Esophagus squamous epithelium (tissue), 5 donors: Measurements from ENCODE around the gene OLFML1. TPM values are rescaled to one million over a fixed set of nuclear protein-coding genes. Genes with fewer than 3 reads are reported as not detected.

Experiments used
- DNase-seq: peaks from one replicate; lab custom pipeline; 2025; lab: John Stamatoyannopoulos, UW
- H3K27ac ChIP-seq, 4 donors: fragments of 200-600 bp; sonication (generic); one replicate each; pipeline ENCODE4 v1.5.1; 2016 to 2019; ENCODE audit warnings: mild to moderate bottlenecking in 1 of 4
- H3K27me3 ChIP-seq, 4 donors: fragments of 200-600 bp; sonication (generic); 1 replicate in 3 of 4; 2 replicates in 1 of 4; pipeline versions ENCODE4 v1.5.1 to v1.6.0; 2017 to 2021; ENCODE audit warnings: antibody characterized with exemption in 1 of 4
- H3K36me3 ChIP-seq, 3 donors: fragments of 200-600 bp; sonication (generic); one replicate each; pipeline ENCODE4 v1.5.1; 2016 to 2019
- H3K4me1 ChIP-seq, 3 donors: fragments of 200-600 bp; sonication (generic); one replicate each; pipeline ENCODE4 v1.5.1; 2017 to 2019
- H3K4me3 ChIP-seq, 4 donors: fragments of 200-600 bp; sonication (generic); 1 replicate in 3 of 4; 2 replicates in 1 of 4; pipeline ENCODE4 v1.5.1; 2016 to 2019; ENCODE audit warnings: mild to moderate bottlenecking in 2 of 4, moderate library complexity in 1 of 4
- H3K9me3 ChIP-seq, 3 donors: fragments of 200-600 bp; sonication (generic); one replicate each; pipeline ENCODE4 v1.5.1; 2016 to 2019
- CTCF ChIP-seq, 6 experiments: fragments of 450-650 bp in 4 of 6; fragments of 200-600 bp in 2 of 6; sonication (generic) in 2 of 6; IDR thresholded peaks; one replicate each; pipeline ENCODE4 v1.5.1; 2016 to 2019; ENCODE audit warnings: antibody characterized with exemption in 6 of 6, mild to moderate bottlenecking in 4 of 6, moderate library complexity in 4 of 6
- POLR2A ChIP-seq, 4 donors: fragments of 450-650 bp; IDR thresholded peaks; one replicate each; pipeline ENCODE4 v1.6.1; 2017; ENCODE audit warnings: antibody characterized with exemption in 4 of 4, mild to moderate bottlenecking in 4 of 4, moderate library complexity in 3 of 4
- WGBS, 2 donors: methylation state at CpG; one replicate each; pipeline ENCODE4 v1.1.5; 2018; 5-methylcytosine and 5-hydroxymethylcytosine counted together
- intact Hi-C: fragments of 100-400 bp; cut with DNase I; formaldehyde crosslinking; loops from one replicate; pipeline ENCODE4 v1.15.0; 2022
- total RNA-seq, 4 donors: library from RNA; depleted of rRNA; stranded (reverse); fragments of >200 nt; gene quantifications; one replicate each; pipeline ENCODE4 v1.1.0, GENCODE V29; 2016
- donor health status: DM: yes; HTN: yes; CAD: no.

Gene OLFML1
- total RNA-seq, 4 donors from 2014 or later: 0.35 to 6.3 (median 2.4) TPM; not detected in 1

GRCh38 chr11:7486098-7486780 lies 933 bp downstream of the OLFML1 start:
- Histone ChIP-seq H3K27ac (peak overlapping the region in 2 of 4 donors; percentile 61 to 69), H3K36me3 (no peaks in the 10 kb centered on the region), H3K9me3 (no peaks in the 10 kb centered on the region), H3K4me1 (no peaks in the 10 kb centered on the region), H3K4me3 (peak overlapping the region in 3 of 4 donors; percentile 26 to 57 (median 35)), H3K27me3 (no peaks in the 10 kb centered on the region)
- intact Hi-C loops: no loop called here
- 52 to 68% methylated on average over 2 of the region's 2 CpGs for WGBS, 2 donors
- no peak for DNase-seq
- no peak for TF ChIP-seq POLR2A (IDR thresholded peaks at IDR 0.05)
- TF ChIP-seq CTCF (IDR thresholded peaks at IDR 0.05): no peak

- Histone ChIP-seq H3K27me3 (no peaks in the 10 kb centered on the region), H3K4me1 (no peaks in the 10 kb centered on the region), H3K9me3 (no peaks in the 10 kb centered on the region), H3K27ac (no peak overlapping the region), H3K36me3 (no peaks in the 10 kb centered on the region), H3K4me3 (peak overlapping the region in 3 of 4 donors; percentile 26 to 57 (median 35))
- TF ChIP-seq CTCF (IDR thresholded peaks at IDR 0.05) (no peak), POLR2A (IDR thresholded peaks at IDR 0.05) (no peak)
- WGBS, 2 donors: 32 to 41% methylated on average over 6 of the region's 6 CpGs
- intact Hi-C loops: no loop called here
- DNase-seq: no peak
Measured at GRCh38 chr11:7486781-7487140, 1.5 kb downstream of the OLFML1 start.

- Histone ChIP-seq H3K36me3 (no peaks in the 10 kb centered on the region), H3K4me1 (no peaks in the 10 kb centered on the region), H3K27ac (no peak overlapping the region), H3K4me3 (peak overlapping the region in 2 of 4 donors; percentile 35 to 57), H3K27me3 (no peaks in the 10 kb centered on the region), H3K9me3 (no peaks in the 10 kb centered on the region)
- no peak for TF ChIP-seq POLR2A (IDR thresholded peaks at IDR 0.05)
- 42 to 53% methylated on average over 2 of the region's 2 CpGs for WGBS, 2 donors
- DNase-seq: no peak
- intact Hi-C loops: no loop called here
Measured at GRCh38 chr11:7487360-7487759, 2.1 kb downstream of the OLFML1 start.

GRCh38 chr11:7488681-7489080 lies 3.4 kb downstream of the OLFML1 start:
- TF ChIP-seq CTCF (IDR thresholded peaks at IDR 0.05): no peak
- TF ChIP-seq POLR2A (IDR thresholded peaks at IDR 0.05): no peak
- Histone ChIP-seq H3K4me3 (no peak overlapping the region), H3K9me3 (no peaks in the 10 kb centered on the region), H3K36me3 (no peaks in the 10 kb centered on the region), H3K27me3 (no peaks in the 10 kb centered on the region), H3K4me1 (peaks cover 0 to 4% (median 0%) of the 10 kb centered on the region in 3 donors), H3K27ac (no peak overlapping the region)
- WGBS, 2 donors: 83 to 86% methylated on average over 1 of the region's 1 CpG
- intact Hi-C loops: no loop called here
- DNase-seq: no peak

- peaks cover 2 to 11% (median 2%) of the 10 kb centered on the region in 3 donors for H3K4me1 ChIP-seq
- intact Hi-C loops: no loop called here
- no peak for DNase-seq
- H3K36me3 ChIP-seq: no peaks in the 10 kb centered on the region
- WGBS, 2 donors: 84 to 93% methylated on average over 2 of the region's 2 CpGs
- H3K27me3 ChIP-seq: no peaks in the 10 kb centered on the region
- H3K4me3 ChIP-seq: no peak overlapping the region
- no peaks in the 10 kb centered on the region for H3K9me3 ChIP-seq
- TF ChIP-seq POLR2A (IDR thresholded peaks at IDR 0.05) (no peak), CTCF (IDR thresholded peaks at IDR 0.05) (no peak)
- H3K27ac ChIP-seq: no peak overlapping the region
Measured at GRCh38 chr11:7489376-7489775, 4.1 kb downstream of the OLFML1 start.
